Kidney epithelial cell (primary cell): ENCODE data around the gene SLC39A8. TPM values are rescaled to one million over a fixed set of nuclear protein-coding genes. Genes with fewer than 3 reads are reported as not detected.

Source experiments
- DNase-seq: peaks from one replicate; pipeline ENCODE4 v3.0.0-alpha.2; 2010; ENCODE audit warnings: low read depth
- H3K27me3 ChIP-seq: 2 replicates; pipeline ENCODE4 v1.6.0; 2011; ENCODE audit warnings: low read length; ENCODE audit not compliant: control insufficient read depth, insufficient read depth
- H3K36me3 ChIP-seq: 2 replicates; pipeline ENCODE4 v1.5.1; 2011; ENCODE audit warnings: low read length; ENCODE audit not compliant: control insufficient read depth, insufficient read depth
- H3K4me3 ChIP-seq: 2 replicates; pipeline ENCODE4 v1.5.1; 2011; ENCODE audit warnings: low read depth, mild to moderate bottlenecking, control low read depth, low read length
- total RNA-seq: library from RNA; depleted of rRNA; stranded (reverse); fragments of >200 nt; gene quantifications from 2 replicates; pipeline ENCODE4 v1.2.3, GENCODE V29; 2015
- TF ChIP-seq, protein P1 (sequence below): IDR thresholded peaks from 2 replicates; pipeline ENCODE4 v1.5.1; 2011; ENCODE audit warnings: mild to moderate bottlenecking, moderate library complexity, low read length, control low read depth, inconsistent platforms; ENCODE audit not compliant: insufficient read depth, poor library complexity, severe bottlenecking

The SLC39A8 gene
- total RNA-seq, 1 donor from 2014 or later = 15.8 TPM

DNA sequence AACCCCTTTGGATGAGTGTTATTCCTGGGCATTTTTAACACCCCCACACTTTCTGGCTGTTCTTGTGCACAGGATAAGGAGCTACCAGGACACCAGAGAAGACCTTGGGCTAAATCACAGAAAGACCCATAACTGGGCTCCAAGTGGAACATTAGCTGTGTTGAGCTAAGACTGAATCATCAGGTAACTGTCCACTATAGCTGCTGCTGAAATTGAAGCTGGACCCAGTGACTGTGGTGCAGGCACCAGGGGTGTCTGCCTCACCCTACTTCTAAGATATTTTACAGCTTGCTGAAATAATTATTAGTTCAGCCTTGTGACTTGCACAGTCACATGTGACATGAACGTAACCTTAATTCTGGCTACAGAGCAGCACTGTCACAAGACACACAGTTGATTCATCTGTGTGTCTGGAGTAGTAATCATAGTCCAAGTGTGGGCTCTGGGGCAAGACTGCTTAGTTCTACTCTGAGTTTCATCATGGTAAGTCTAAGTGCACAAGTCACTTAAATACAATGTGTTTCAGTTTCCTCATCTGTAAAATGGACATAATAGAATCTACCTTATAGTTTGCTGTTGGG is 127.4 kb downstream of the SLC39A8 start:
- TF ChIP-seq, protein P1, sequence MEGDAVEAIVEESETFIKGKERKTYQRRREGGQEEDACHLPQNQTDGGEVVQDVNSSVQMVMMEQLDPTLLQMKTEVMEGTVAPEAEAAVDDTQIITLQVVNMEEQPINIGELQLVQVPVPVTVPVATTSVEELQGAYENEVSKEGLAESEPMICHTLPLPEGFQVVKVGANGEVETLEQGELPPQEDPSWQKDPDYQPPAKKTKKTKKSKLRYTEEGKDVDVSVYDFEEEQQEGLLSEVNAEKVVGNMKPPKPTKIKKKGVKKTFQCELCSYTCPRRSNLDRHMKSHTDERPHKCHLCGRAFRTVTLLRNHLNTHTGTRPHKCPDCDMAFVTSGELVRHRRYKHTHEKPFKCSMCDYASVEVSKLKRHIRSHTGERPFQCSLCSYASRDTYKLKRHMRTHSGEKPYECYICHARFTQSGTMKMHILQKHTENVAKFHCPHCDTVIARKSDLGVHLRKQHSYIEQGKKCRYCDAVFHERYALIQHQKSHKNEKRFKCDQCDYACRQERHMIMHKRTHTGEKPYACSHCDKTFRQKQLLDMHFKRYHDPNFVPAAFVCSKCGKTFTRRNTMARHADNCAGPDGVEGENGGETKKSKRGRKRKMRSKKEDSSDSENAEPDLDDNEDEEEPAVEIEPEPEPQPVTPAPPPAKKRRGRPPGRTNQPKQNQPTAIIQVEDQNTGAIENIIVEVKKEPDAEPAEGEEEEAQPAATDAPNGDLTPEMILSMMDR = no peak
- DNase-seq = no peak

DNA sequence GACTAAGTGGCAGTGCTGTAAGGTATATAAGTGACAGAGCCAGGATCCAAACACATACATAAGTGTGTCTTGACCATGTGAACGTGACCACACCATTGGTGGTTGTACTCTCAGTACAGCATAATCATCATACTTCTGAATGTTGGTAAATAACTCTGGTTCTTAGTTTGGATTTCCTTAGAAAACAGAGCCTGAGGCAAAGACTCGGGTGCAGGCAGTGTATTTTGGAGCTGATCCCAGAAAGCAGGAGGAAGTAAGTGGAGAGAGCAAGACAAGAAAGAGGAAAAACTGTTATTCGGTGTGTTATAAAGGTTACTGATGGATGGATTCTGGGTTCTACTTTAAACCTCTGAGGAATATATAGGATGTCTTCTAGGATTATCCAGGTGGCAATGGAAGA is 127.9 kb downstream of the SLC39A8 start:
- no peaks in the 10 kb centered on the region for H3K27me3 ChIP-seq
- DNase-seq = no peak
- TF ChIP-seq, protein P1 = no peak
- H3K4me3 ChIP-seq = no peak overlapping the region
- no peaks in the 10 kb centered on the region for H3K36me3 ChIP-seq

More for the DNA sequence above, 127.4 kb downstream of the SLC39A8 start:
- H3K4me3 ChIP-seq = no peak overlapping the region
- H3K36me3 ChIP-seq = no peaks in the 10 kb centered on the region
- no peaks in the 10 kb centered on the region for H3K27me3 ChIP-seq

DNA sequence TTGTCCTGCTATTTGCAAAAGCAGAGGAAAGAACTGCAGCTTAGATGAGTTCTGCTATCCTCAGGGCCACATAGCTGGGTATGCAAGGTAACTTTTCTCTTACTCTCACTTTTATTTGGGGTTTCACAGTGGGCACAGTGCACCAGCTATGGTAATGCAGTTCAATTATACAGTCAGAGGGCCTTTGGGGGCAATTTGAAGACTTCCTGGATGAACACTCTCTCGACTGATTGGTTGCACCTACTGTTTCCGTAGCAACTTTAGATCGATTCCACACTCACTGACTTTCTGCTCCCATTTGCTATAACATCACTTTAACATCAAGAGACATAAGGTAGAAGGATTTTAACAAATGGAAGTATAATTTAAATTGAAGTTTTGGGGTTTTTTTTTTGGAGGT is 128.6 kb downstream of the SLC39A8 start:
- no peaks in the 10 kb centered on the region for H3K36me3 ChIP-seq
- H3K4me3 ChIP-seq = no peak overlapping the region
- TF ChIP-seq, protein P1 = no peak
- H3K27me3 ChIP-seq = no peaks in the 10 kb centered on the region
- no peak for DNase-seq

DNA sequence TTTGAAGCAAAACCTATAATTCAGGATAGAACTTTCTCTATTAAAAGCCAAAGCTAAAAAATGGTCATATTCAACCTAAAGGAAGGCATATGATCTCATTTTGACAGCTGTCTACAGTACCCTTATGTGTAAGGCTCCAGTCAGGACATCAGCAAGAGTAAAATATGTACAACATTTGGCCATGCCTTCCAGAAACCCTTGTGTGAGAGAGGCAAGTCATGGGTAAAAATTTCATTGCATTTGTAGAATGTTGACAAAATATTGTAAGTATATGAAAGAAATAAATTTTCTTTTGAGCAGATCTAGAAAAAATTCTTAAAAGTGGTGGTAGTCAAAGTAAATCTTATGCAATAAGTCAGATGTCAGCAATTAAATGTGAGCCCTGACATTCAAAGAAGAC is 132.3 kb downstream of the SLC39A8 start:
- Histone ChIP-seq H3K4me3 (no peak overlapping the region), H3K36me3 (no peaks in the 10 kb centered on the region), H3K27me3 (no peaks in the 10 kb centered on the region)
- TF ChIP-seq, protein P1 = no peak
- DNase-seq = no peak

Other genes with a start within 250 kb of the SLC39A8 start
- gene NFKB1, start 155.9 kb upstream of the SLC39A8 start, total RNA-seq = 43.0 and 47.4 TPM in 2 replicates